ENCODE results near the gene TRIM67. TPM values are rescaled to one million over a fixed set of nuclear protein-coding genes. Genes with fewer than 3 reads are reported as not detected.

The TRIM67 gene
- total RNA-seq (2022; extraction: Qiagen RNA extraction), result 0.07 to 0.17 TPM (median 0.12 TPM) in 5 replicates

DNA sequence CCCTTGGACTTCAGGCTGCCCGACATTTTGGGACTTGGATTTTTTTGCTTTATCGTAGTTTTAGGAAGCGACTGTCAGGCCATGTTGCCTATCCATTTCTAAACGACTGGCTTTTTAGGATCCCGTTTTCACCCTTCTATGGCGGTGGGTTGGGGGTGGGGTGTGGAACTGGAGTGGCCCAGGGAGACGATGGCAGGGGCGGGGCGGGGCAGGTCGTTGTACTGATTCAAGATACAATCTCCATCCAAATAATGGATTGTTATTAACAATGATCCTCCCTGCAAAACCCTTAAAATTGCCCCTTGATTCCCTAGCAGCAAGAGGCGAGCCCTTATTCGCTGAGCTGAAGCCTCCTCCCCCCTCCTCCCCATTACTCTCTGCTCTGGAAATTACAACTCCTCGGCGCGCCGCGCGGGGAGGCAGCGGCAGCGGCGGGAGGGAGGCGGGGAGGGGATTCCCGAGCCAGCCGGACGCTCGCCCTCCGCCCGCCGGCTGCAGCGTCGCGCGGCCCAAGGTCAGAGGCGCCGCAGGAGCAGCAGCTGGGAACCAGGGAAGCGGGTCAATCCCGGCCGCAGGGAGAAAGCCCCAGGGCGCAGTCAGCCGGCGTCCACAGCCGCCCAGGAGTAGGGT, at the start of gene TRIM67:
Gene TRIM67, plus strand, starts transcription at position 392 of the 630 bp plus-strand sequence. CDS start 912 bp downstream, outside the sequence.

DNA sequence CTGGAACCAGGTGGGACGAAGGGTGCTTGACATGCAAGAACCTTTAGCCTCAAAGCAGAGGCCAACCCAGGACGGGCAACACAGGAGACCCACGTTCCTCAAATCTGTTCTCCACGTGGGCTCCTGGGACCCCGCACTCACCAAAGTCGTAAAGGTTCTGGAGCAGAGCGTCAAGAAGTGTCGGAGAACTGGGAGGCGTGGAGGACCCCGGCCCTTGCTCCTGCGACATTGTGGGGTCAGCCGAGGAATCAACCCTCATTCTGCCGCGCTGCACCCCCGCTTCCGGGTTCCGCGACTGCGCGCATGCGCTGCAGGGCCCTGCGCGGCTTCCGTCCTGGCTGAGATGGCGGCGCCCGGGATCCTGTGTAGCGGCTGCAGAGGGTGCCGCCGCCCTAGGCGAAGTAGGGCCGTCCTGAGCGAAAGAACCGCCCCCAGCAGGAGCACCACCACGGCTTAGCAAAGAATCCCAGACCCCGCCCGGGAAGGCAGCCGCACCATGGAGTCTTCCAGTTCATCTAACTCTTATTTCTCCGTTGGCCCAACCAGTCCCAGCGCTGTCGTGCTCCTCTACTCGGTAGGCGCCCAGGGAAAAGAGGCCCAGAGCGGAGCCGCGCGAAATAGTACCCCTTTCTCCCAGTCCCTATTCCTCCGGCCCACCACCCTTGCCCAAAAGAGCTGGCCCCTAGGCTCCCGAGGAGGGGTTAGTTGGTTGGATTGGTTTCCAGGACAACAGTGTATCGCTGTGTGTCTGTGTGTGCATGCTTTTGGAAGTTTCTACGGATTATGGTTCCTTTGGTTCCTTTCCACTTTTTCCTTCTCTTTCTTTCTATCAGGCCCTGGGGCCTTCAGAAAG, 79.3 kb downstream of the TRIM67 start, which contains the start of gene GNPAT:
Gene GNPAT, plus strand, starts transcription at position 330 of the 853 bp plus-strand sequence. Its CDS starts 167 bp downstream, at position 497.

Other genes with a start within 250 kb of the TRIM67 start
- gene TTC13, start 183.2 kb upstream of the TRIM67 start, total RNA-seq (2022; extraction: Qiagen RNA extraction), result 7.4 to 9.8 TPM (median 9.6 TPM) in 5 replicates
- 21.4 to 24.8 TPM (median 24.0 TPM) in 5 replicates for gene ARV1, start 183.0 kb upstream of the TRIM67 start, total RNA-seq (2022; extraction: Qiagen RNA extraction)
- gene FAM89A, start 121.8 kb upstream of the TRIM67 start, total RNA-seq (2022; extraction: Qiagen RNA extraction), result 10.2 to 15.4 TPM (median 15.0 TPM) in 5 replicates
- 32.9 to 42.2 TPM (median 35.1 TPM) in 5 replicates for gene GNPAT, start 79.2 kb downstream of the TRIM67 start, total RNA-seq (2022; extraction: Qiagen RNA extraction)
- gene EXOC8, start 175.8 kb downstream of the TRIM67 start, total RNA-seq (2022; extraction: Qiagen RNA extraction), result 7.8 to 10.6 TPM (median 8.5 TPM) in 5 replicates
- 11.4 to 14.2 TPM (median 13.1 TPM) in 5 replicates for gene SPRTN, start 176.2 kb downstream of the TRIM67 start, total RNA-seq (2022; extraction: Qiagen RNA extraction)

Data from A549 treated with AZD2906 at 1 μM for 4 hours (cell line).